22Rv1 (cell line): ENCODE results near the gene TLR4.

Source experiments
- H3K27ac ChIP-seq: fragments of 450-650 bp; 2 replicates; pipeline ENCODE4 v1.5.1; 2017
- ZFX ChIP-seq: fragments of 450-650 bp; IDR thresholded peaks from 2 replicates; pipeline ENCODE4 v1.6.1; 2017; ENCODE audit warnings: antibody characterized with exemption, borderline replicate concordance
- TF ChIP-seq, protein P1 (sequence below): fragments of 450-650 bp; IDR thresholded peaks from 2 replicates; pipeline ENCODE4 v1.5.1; 2017; ENCODE audit warnings: mild to moderate bottlenecking

Gene TLR4

DNA sequence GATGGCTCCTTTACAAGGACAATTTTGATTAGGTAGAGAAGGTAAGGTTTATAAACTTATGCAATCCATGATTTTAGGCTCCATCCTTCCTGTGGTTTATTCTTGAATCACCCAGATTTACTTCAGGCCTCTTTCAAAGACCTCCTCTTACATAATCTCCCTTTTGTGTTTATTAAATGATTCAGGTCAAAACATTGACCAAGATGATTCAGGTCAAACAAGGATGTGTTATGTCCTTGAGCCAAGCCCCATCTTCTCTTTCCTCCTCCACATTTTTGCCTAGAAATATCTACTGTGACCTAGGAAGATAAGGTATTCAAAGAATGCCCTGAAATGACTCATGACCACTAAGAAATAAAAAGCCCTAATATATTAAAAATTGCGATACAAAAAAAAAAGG lies 31.8 kb upstream of the TLR4 start:
- TF ChIP-seq, protein P1, sequence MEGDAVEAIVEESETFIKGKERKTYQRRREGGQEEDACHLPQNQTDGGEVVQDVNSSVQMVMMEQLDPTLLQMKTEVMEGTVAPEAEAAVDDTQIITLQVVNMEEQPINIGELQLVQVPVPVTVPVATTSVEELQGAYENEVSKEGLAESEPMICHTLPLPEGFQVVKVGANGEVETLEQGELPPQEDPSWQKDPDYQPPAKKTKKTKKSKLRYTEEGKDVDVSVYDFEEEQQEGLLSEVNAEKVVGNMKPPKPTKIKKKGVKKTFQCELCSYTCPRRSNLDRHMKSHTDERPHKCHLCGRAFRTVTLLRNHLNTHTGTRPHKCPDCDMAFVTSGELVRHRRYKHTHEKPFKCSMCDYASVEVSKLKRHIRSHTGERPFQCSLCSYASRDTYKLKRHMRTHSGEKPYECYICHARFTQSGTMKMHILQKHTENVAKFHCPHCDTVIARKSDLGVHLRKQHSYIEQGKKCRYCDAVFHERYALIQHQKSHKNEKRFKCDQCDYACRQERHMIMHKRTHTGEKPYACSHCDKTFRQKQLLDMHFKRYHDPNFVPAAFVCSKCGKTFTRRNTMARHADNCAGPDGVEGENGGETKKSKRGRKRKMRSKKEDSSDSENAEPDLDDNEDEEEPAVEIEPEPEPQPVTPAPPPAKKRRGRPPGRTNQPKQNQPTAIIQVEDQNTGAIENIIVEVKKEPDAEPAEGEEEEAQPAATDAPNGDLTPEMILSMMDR: no peak
- TF ChIP-seq ZFX: no peak
- no peak overlapping the region for H3K27ac ChIP-seq

- TF ChIP-seq ZFX: no peak
- TF ChIP-seq, protein P1: no peak
- no peak overlapping the region for H3K27ac ChIP-seq
These were observed 26.6 kb upstream of the TLR4 start for GRCh38 chr9:117677572-117677971.

- H3K27ac ChIP-seq: no peak overlapping the region
- TF ChIP-seq, protein P1: no peak
- no peak for TF ChIP-seq ZFX
These were observed 25.3 kb upstream of the TLR4 start for GRCh38 chr9:117678871-117679270.

GRCh38 chr9:117679416-117679815 lies 24.8 kb upstream of the TLR4 start:
- no peak for TF ChIP-seq ZFX
- TF ChIP-seq, protein P1: no peak
- H3K27ac ChIP-seq: no peak overlapping the region

DNA sequence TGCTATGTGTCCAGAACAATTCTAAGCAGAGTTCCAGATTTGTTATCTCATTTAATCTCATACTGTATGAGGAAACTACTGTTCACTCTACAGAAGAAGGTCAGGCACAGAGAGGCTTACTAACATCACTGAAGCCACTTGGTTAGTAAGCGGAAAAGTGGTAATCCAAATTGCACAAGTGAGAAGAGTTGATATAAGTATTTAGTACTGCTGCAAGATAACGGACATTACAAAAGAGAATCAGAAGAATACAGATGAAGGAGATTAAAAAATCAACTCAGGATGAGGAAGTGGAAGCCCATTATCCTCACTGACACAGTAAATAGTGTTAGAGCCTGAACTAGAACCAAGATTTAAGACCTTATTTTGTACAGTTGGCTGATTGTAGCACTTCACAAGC lies 22.3 kb upstream of the TLR4 start:
- no peak overlapping the region for H3K27ac ChIP-seq
- TF ChIP-seq ZFX: no peak
- TF ChIP-seq, protein P1: no peak

GRCh38 chr9:117682955-117683710 lies 21.1 kb upstream of the TLR4 start:
- H3K27ac ChIP-seq: no peak overlapping the region
- TF ChIP-seq, protein P1: no peak
- TF ChIP-seq ZFX: no peak

GRCh38 chr9:117687532-117687931 lies 16.7 kb upstream of the TLR4 start:
- TF ChIP-seq, protein P1: no peak
- no peak for TF ChIP-seq ZFX
- H3K27ac ChIP-seq: no peak overlapping the region
